AG10803 (cell line): Measurements from ENCODE around the gene COA5.

ENCODE experiments used
- DNase-seq: peaks from one replicate; pipeline ENCODE4 v3.0.0; 2010; ENCODE audit warnings: low read depth
- H3K4me3 ChIP-seq: 2 replicates; pipeline ENCODE4 v1.5.1; 2011; ENCODE audit warnings: mild to moderate bottlenecking, low read length, control low read depth
- TF ChIP-seq, protein P1 (sequence below): conservative IDR thresholded peaks from 2 replicates; pipeline ENCODE4 v1.5.1; 2011; ENCODE audit warnings: mild to moderate bottlenecking, low read length, control low read depth, inconsistent platforms

Gene COA5

DNA sequence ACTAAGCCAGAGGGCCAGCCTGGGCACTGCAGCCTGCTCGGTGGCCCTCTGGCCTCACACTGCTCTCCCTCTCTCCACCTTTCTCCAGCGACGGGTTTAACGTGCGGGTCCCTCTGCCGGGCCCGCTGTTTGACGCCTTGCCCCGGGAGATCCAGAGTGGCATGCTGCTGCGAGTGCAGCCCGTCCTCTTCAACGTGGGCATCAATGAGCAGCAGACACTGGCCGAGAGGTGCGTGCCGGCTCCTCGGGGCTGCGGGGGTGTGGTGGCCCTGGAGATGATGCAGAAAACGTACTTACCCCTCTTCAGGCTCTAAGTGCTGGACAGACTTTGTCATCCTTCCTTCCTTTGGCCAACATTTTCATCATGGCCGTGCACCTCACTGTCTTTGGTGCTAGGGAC is 42.4 kb downstream of the COA5 start:
- no peak for DNase-seq
- no peak overlapping the region for H3K4me3 ChIP-seq
- TF ChIP-seq, protein P1, sequence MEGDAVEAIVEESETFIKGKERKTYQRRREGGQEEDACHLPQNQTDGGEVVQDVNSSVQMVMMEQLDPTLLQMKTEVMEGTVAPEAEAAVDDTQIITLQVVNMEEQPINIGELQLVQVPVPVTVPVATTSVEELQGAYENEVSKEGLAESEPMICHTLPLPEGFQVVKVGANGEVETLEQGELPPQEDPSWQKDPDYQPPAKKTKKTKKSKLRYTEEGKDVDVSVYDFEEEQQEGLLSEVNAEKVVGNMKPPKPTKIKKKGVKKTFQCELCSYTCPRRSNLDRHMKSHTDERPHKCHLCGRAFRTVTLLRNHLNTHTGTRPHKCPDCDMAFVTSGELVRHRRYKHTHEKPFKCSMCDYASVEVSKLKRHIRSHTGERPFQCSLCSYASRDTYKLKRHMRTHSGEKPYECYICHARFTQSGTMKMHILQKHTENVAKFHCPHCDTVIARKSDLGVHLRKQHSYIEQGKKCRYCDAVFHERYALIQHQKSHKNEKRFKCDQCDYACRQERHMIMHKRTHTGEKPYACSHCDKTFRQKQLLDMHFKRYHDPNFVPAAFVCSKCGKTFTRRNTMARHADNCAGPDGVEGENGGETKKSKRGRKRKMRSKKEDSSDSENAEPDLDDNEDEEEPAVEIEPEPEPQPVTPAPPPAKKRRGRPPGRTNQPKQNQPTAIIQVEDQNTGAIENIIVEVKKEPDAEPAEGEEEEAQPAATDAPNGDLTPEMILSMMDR: no peak

GRCh38 chr2:98565286-98565860 is 42.9 kb downstream of the COA5 start:
- TF ChIP-seq, protein P1: no peak
- DNase-seq: no peak
- H3K4me3 ChIP-seq: no peak overlapping the region

DNA sequence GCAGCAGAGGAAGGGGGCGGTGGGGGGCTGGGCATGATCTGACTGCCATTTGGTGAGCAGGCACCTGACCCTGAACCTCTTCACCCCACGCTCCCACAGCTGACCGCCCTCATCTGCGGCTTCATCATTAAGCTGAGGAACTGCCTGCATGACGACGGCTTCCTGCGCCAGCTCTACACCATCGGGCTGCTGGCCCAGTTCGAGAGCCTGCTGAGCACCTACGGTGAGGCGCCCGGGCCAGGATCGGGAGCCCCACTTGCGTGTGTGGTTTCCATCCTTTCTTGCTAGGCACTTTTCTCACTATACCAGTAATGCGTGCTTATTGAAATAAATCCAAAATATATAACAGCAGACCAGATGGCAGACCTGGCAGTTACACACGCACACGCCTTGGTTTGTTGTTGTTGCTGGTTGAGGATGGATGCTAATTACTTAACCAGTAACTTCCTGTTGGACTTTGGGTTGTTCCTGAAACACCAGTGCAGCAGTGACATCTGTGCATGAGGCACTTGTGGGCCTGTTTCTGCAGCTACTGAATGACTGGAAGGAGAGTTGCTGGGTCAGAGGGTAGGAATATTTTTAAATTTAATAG is 43.7 kb downstream of the COA5 start:
- no peak overlapping the region for H3K4me3 ChIP-seq
- DNase-seq: no peak
- TF ChIP-seq, protein P1: no peak

- TF ChIP-seq, protein P1: no peak
- H3K4me3 ChIP-seq: no peak overlapping the region
- DNase-seq: no peak
These were observed 44.9 kb downstream of the COA5 start for GRCh38 chr2:98563394-98563793.

DNA sequence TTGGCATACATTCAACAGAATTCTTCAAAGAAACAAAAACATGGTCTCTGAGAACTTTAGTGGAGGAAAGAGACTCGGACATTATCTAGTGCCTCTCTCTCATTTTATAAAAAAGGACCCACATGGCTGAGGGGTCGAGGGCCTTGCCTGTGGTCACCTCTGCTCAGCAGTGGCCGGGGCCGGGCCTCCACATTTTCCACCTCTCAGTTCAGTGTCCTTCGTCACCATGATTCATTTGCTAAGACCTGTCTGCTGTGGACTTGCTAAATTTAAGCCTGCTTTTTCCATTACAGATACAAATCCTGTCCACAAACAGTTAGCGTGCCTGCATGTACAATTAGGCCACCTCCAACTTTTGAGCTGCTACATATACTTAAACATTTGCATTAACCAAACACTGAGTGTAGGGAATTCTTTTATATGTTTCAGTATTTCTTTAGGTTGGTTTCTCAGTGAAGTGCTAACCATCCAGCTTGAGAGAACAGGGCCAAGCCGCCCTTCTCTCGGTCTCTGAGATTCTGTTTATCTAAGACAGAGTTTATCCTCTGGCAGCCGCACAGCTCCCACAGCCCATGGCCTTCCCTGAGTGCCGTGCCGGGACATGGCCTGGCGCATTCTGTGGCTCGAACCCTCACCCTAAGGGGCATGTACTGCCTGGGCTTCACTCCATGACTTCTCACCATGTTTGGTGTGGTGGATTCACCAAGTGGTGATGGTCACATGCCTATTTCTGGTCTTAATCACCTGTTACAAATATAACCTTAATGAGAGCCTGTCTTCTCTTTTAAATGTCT is 46.2 kb downstream of the COA5 start:
- TF ChIP-seq, protein P1: no peak

GRCh38 chr2:98561018-98561417 is 47.3 kb downstream of the COA5 start:
- no peak for DNase-seq
- no peak overlapping the region for H3K4me3 ChIP-seq
- TF ChIP-seq, protein P1: no peak

More for the DNA sequence above, 46.2 kb downstream of the COA5 start:
- no peak overlapping the region for H3K4me3 ChIP-seq
- no peak for DNase-seq
